GM12872 (cell line): ENCODE results near the gene MIDN.

ENCODE experiments used
- TF ChIP-seq, protein P1 (sequence below): IDR thresholded peaks from 3 replicates; pipeline ENCODE4 v1.5.1; 2011; ENCODE audit warnings: low read depth, mild to moderate bottlenecking, low read length, moderate library complexity; ENCODE audit not compliant: insufficient read depth

Gene MIDN

DNA sequence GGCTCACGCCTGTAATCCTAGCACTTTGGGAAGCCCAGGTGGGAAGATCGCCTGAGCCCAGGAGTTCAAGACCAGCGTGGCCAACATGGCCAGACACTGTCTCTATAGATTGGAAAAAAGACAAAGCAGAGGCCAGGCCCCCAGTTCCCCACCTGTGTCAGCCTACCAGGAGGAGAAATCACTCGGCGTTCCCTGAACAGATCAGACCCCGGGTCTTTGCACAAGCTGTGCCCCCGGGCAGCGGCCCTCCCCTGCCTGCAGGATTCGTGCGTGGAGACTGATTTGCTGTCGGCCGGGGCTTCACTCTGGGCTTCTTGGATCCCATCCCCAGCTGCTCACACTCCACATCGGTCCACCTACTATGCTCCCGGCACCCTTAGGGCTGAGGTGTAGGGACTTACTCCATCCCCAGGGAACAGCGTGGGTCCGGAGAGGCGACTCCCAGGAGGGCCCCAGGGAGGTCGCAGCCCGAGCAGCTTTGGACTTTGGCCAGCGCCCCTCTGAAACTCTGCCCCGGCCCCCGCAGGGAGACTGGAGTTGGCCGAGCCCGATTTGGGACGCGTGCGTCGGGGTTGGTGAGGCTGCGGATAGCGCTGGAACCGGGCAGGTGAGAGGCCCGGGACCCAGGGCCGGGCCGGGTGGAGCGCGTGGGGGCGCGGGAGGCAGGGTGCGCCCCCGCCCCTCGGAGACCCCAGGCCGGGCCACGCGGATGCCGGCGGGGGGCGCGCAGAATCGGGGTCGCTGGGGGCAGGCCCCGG, 36.8 kb downstream of the MIDN start:
- TF ChIP-seq, protein P1, sequence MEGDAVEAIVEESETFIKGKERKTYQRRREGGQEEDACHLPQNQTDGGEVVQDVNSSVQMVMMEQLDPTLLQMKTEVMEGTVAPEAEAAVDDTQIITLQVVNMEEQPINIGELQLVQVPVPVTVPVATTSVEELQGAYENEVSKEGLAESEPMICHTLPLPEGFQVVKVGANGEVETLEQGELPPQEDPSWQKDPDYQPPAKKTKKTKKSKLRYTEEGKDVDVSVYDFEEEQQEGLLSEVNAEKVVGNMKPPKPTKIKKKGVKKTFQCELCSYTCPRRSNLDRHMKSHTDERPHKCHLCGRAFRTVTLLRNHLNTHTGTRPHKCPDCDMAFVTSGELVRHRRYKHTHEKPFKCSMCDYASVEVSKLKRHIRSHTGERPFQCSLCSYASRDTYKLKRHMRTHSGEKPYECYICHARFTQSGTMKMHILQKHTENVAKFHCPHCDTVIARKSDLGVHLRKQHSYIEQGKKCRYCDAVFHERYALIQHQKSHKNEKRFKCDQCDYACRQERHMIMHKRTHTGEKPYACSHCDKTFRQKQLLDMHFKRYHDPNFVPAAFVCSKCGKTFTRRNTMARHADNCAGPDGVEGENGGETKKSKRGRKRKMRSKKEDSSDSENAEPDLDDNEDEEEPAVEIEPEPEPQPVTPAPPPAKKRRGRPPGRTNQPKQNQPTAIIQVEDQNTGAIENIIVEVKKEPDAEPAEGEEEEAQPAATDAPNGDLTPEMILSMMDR = no peak

- TF ChIP-seq, protein P1 = no peak
Observed at GRCh38 chr19:1285737-1286360, 37.5 kb downstream of the MIDN start, which contains the start of gene EFNA2. TSS of gene EFNA2 (plus strand) at chr19:1285873. CDS start at chr19:1286169, 296 bp downstream.

DNA sequence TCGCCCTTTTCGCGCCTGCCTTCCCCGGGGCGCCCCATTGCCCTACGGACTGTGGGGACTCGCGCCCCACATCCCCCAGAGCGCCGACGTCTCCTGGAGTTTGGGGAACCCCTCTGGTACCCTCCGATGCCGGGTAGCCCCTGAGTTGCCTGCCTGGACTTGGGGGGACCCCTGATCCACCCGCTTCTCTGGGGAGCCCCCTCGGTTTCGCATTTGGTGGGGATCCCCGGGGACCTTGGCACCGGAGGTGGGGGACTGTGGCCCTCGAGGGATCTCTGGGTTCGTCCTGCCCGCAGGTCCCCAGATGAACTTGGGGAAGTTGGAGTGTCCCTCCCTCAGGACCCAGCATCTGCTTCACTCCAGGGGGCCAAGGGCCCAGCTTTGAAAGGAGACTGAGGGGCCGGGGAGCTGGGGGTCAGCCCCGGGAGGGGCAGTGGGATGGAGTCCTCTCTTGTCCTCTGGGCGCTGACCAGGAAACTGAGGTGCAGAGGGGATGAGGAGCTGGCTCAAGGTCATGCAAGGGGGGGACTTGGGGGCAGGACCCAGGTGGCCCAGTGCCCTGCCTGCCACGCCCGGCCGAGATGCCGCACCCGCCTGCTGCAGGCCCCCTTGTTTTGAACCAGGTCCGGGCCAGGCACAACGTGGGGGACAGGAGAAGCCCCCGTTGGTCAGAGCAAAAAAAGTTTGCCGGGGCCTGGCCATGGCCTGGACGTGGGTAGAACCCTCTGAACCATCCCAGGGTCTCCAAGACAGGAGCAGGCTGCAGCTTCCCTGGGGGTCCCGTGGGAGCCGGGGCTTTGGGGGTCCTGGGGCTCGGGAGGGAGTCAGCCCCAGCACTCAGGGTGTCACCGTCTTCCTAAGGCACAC, 38.3 kb downstream of the MIDN start:
- TF ChIP-seq, protein P1 = no peak

GRCh38 chr19:1287354-1288225, 39.2 kb downstream of the MIDN start:
- TF ChIP-seq, protein P1 = no peak

GRCh38 chr19:1288226-1288612, 39.8 kb downstream of the MIDN start:
- TF ChIP-seq, protein P1 = no peak

- TF ChIP-seq, protein P1 = no peak
Observed at GRCh38 chr19:1288833-1289685, 40.7 kb downstream of the MIDN start.
